HepG2 (cell line): ENCODE data around the gene KRCC1. TPM values are rescaled to one million over a fixed set of nuclear protein-coding genes. Genes with fewer than 3 reads are reported as not detected.

Experiments
- ATAC-seq: fragments of 200-7000 bp; cut with Tn5 transposase; 3 replicates; pipeline ENCODE4 v1.9.1; 2020; ENCODE audit warnings: mild to moderate bottlenecking, moderate library complexity
- BruUV-seq: library from RNA; stranded (reverse); fragments of 400-500 nt; replicated peaks from 2 replicates; lab custom pipeline; 2021; lab: Mats Ljungman, UMichigan
- CTCF ChIA-PET: fragments of 300-600 bp; formaldehyde crosslinking; extraction: SDS; loops from one replicate; lab custom pipeline; 2021; ENCODE audit warnings: low total read pairs, inconsistent platforms, low intra/inter-chr PET ratio; lab: Yijun Ruan, JAX
- POLR2A ChIA-PET: fragments of 350-600 bp; sonication (Branson Sonifier 250); formaldehyde crosslinking; loops from one replicate; lab custom pipeline; 2020; ENCODE audit warnings: antibody characterized with exemption, inconsistent platforms; lab: Yijun Ruan, JAX
- DNase-seq: peaks from one replicate; pipeline ENCODE4 v3.0.0-alpha.2; 2015; ENCODE audit warnings: low spot score
- FAIRE-seq: peaks from 3 replicates; lab custom pipeline; 2011; peaks lifted over from hg19 to GRCh38; lab: Jason Lieb, UNC
- H2AFZ ChIP-seq: one replicate; pipeline ENCODE4 v1.6.1; 2011; ENCODE audit warnings: low read length, inconsistent platforms
- H3K27ac ChIP-seq: fragments of 300-600 bp; 3 replicates; pipeline ENCODE4 v1.8.0; 2011; ENCODE audit warnings: mixed run types, mild to moderate bottlenecking, mixed read lengths, low read length, inconsistent platforms; ENCODE audit not compliant: insufficient read depth; ENCODE audit errors: extremely low read length
- H3K27me3 ChIP-seq, 2 experiments: fragments of 200-600 bp in 1 of 2; 2 replicates in 1 of 2; 3 replicates in 1 of 2; pipeline versions ENCODE4 v1.6.0 to v1.8.0; 2011; ENCODE audit warnings: low read length in 2 of 2, mild to moderate bottlenecking in 2 of 2, moderate library complexity in 2 of 2, inconsistent platforms in 1 of 2; ENCODE audit not compliant: insufficient read depth in 2 of 2, control insufficient read depth in 1 of 2
- H3K36me3 ChIP-seq, 2 experiments: fragments of 200-600 bp in 1 of 2; replicated peaks in 1 of 2; 2 replicates in 1 of 2; 3 replicates in 1 of 2; pipeline versions ENCODE4 v1.5.1 to v1.8.0; 2011; ENCODE audit warnings: low read length in 2 of 2, inconsistent platforms in 1 of 2; ENCODE audit not compliant: insufficient read depth in 2 of 2, control insufficient read depth in 1 of 2
- H3K4me1 ChIP-seq: 2 replicates; pipeline ENCODE4 v1.5.1; 2012; ENCODE audit warnings: low read length, inconsistent platforms; ENCODE audit not compliant: insufficient read depth
- H3K4me2 ChIP-seq: 2 replicates; pipeline ENCODE4 v1.6.0; 2011; ENCODE audit warnings: low read depth, low read length, inconsistent platforms
- H3K4me3 ChIP-seq, 3 experiments: fragments of 200-600 bp in 1 of 3; sonication (generic), shearing (Covaris generic) in 1 of 3; replicated peaks in 1 of 3; 2 replicates each; pipeline ENCODE4 v1.5.1; 2011 to 2016; ENCODE audit warnings: low read length in 3 of 3, inconsistent platforms in 2 of 3, low read depth in 2 of 3, mild to moderate bottlenecking in 2 of 3, control low read depth in 1 of 3, mixed read lengths in 1 of 3; ENCODE audit not compliant: insufficient read depth in 1 of 3
- H3K79me2 ChIP-seq: one replicate; pipeline ENCODE4 v1.6.1; 2011; ENCODE audit warnings: low read length, inconsistent platforms; ENCODE audit not compliant: insufficient read depth
- H3K9ac ChIP-seq: 2 replicates; pipeline ENCODE4 v1.6.0; 2011; ENCODE audit warnings: mild to moderate bottlenecking, low read depth, low read length, inconsistent platforms; ENCODE audit not compliant: insufficient read depth
- H3K9me3 ChIP-seq: 2 replicates; pipeline ENCODE4 v1.5.1; 2012; ENCODE audit warnings: mild to moderate bottlenecking, low read length
- H4K20me1 ChIP-seq: 2 replicates; pipeline ENCODE4 v1.6.0; 2011; ENCODE audit warnings: inconsistent platforms, mild to moderate bottlenecking, low read length, moderate library complexity; ENCODE audit not compliant: insufficient read depth
- EP300 ChIP-seq, 3 experiments: sonication (generic) in 1 of 3; formaldehyde crosslinking in 1 of 3; IDR thresholded peaks; 2 replicates each; pipeline versions ENCODE4 v1.5.1 to v1.6.1; 2011 to 2020; ENCODE audit warnings: low read depth in 2 of 3, low read length in 2 of 3, borderline replicate concordance in 1 of 3, improper control_type of control experiment in 1 of 3, mild to moderate bottlenecking in 1 of 3, missing genetic modification reagents in 1 of 3, moderate library complexity in 1 of 3
- GATAD2A ChIP-seq: IDR thresholded peaks from 2 replicates; pipeline ENCODE4 v1.6.1; 2016
- HNRNPUL1 ChIP-seq: fragments of 200-400 bp; formaldehyde crosslinking; IDR thresholded peaks from 2 replicates; pipeline ENCODE4 v1.6.1; 2017; ENCODE audit warnings: low read depth, mild to moderate bottlenecking, low read length, moderate library complexity
- MYC ChIP-seq: sonication (generic); formaldehyde crosslinking; IDR thresholded peaks from 2 replicates; pipeline ENCODE4 v1.9.0; 2021; ENCODE audit warnings: missing genetic modification reagents, borderline replicate concordance
- NKX3-1 ChIP-seq: sonication (generic); formaldehyde crosslinking; IDR thresholded peaks from 2 replicates; pipeline ENCODE4 v1.5.0; 2020; ENCODE audit warnings: missing genetic modification reagents
- RAD51 ChIP-seq: fragments of 450-650 bp; IDR thresholded peaks from 2 replicates; pipeline ENCODE4 v1.6.1; 2016; ENCODE audit warnings: borderline replicate concordance
- SRF ChIP-seq: IDR thresholded peaks from 2 replicates; pipeline ENCODE4 v1.6.1; 2011; ENCODE audit warnings: mild to moderate bottlenecking, low read depth, low read length, moderate library complexity
- TARDBP ChIP-seq: sonication (generic); formaldehyde crosslinking; IDR thresholded peaks from 2 replicates; pipeline ENCODE4 v1.8.0; 2022; ENCODE audit warnings: mild to moderate bottlenecking, missing genetic modification reagents
- TCF12 ChIP-seq, 2 experiments: fragments of 450-650 bp in 1 of 2; sonication (generic) in 1 of 2; formaldehyde crosslinking in 1 of 2; IDR thresholded peaks; 2 replicates each; pipeline versions ENCODE4 v1.6.1 to v1.8.0; 2017 to 2022; ENCODE audit warnings: antibody characterized with exemption in 1 of 2, mild to moderate bottlenecking in 1 of 2, missing genetic modification reagents in 1 of 2, moderate library complexity in 1 of 2
- ZNF326 ChIP-seq: sonication (generic); formaldehyde crosslinking; IDR thresholded peaks from 2 replicates; pipeline ENCODE4 v1.4.0; 2020; ENCODE audit warnings: missing genetic modification reagents, borderline replicate concordance
- ZNF451 ChIP-seq: sonication (generic); formaldehyde crosslinking; IDR thresholded peaks from 2 replicates; pipeline ENCODE4 v1.5.0; 2020; ENCODE audit warnings: mild to moderate bottlenecking, missing genetic modification reagents
- ZNF460 ChIP-seq: sonication (generic); formaldehyde crosslinking; IDR thresholded peaks from 2 replicates; pipeline ENCODE4 v1.5.1; 2020; ENCODE audit warnings: missing genetic modification reagents, mild to moderate bottlenecking, borderline replicate concordance
- ZNF629 ChIP-seq: sonication (generic); formaldehyde crosslinking; conservative IDR thresholded peaks from 2 replicates; pipeline ENCODE4 v1.5.0; 2020; ENCODE audit warnings: missing genetic modification reagents
- WGBS: methylation state at CpG from one replicate; pipeline ENCODE4 v1.1.6; 2017; ENCODE audit warnings: low lambda C conversion rate; 5-methylcytosine and 5-hydroxymethylcytosine counted together
- in situ Hi-C: cut with HindIII; loops from 2 replicates; pipeline ENCODE4 v1.10.0; 2017; ENCODE audit warnings: low pct_unique_long_range_greater_than_20kb; ENCODE audit not compliant: extremely low pct_ligation_motif_present
- intact Hi-C: fragments of 100-400 bp; cut with micrococcal nuclease; formaldehyde crosslinking; loops from one replicate; pipeline ENCODE4 v1.10.0; 2022; ENCODE audit not compliant: unreplicated experiment
- polyA plus RNA-seq, 8 experiments: library from polyadenylated mRNA; depleted of rRNA in 3 of 8; stranded (reverse) in 7 of 8; unstranded in 1 of 8; fragments of >200 nt; fragmentation: Illumina TruSeq in 4 of 8; extraction: Trizol in 4 of 8; gene quantifications; 2 replicates each; pipeline versions ENCODE4 v1.2.1 to v1.2.3, GENCODE V29; 2011 to 2016; ENCODE audit warnings: low read depth in 4 of 8, missing spikeins in 1 of 8, mixed read lengths in 1 of 8; ENCODE audit not compliant: insufficient read depth in 1 of 8
- total RNA-seq, 5 experiments: library from RNA; depleted of rRNA; stranded (reverse); fragments of >200 nt; fragmentation: Illumina TruSeq; extraction: Trizol; gene quantifications; 2 replicates each; pipeline ENCODE4 v1.2.3, GENCODE V29; 2016; ENCODE audit warnings: low read depth in 1 of 5
- TF ChIP-seq, protein P1 (sequence below): sonication (generic); formaldehyde crosslinking; IDR thresholded peaks from 2 replicates; pipeline ENCODE4 v1.8.1; 2023; ENCODE audit warnings: mild to moderate bottlenecking, missing genetic modification reagents, borderline replicate concordance
- TF ChIP-seq, protein P2 (sequence below): sonication (generic); formaldehyde crosslinking; IDR thresholded peaks from 2 replicates; pipeline ENCODE4 v1.8.1; 2023; ENCODE audit warnings: mild to moderate bottlenecking, missing genetic modification reagents

KRCC1 gene
- total and polyA plus RNA-seq, 2 of the 13 experiments (the other 11 are each of a cell fraction or from before 2014, with no cell fraction given), result 6.5 to 7.7 TPM

DNA sequence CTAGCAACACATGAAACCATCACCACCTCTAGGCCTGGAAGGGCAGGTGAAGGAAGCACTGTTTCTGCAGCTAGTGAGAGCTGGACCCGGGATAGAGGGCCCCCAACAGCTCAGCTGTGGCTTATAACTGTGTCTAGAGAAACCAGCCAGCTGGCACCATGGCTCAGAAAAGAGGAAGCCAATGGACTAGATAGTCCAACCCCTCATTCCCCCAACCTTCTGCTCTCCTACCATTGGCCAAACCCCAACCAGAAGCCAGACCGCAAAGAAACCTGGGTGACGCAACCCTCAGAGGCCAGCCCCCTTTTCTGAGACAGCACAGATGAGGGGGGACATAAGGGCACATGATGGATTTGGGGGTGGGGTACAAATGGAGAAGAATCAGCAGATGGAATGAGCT lies 36.4 kb upstream of the KRCC1 start:
- H3K9ac ChIP-seq, result no peak overlapping the region
- H2AFZ ChIP-seq, result no peak overlapping the region
- no peaks in the 10 kb centered on the region for H3K9me3 ChIP-seq
- no peaks in the 10 kb centered on the region for H3K79me2 ChIP-seq
- FAIRE-seq, result no peak
- intact Hi-C loops, result no loop called here
- H3K36me3 ChIP-seq, result no peaks in the 10 kb centered on the region
- no peaks in the 10 kb centered on the region for H3K4me1 ChIP-seq
- WGBS, result 0% methylated on average over 3 of the region's 3 CpGs
- no peak overlapping the region for H3K4me3 ChIP-seq
- no peaks in the 10 kb centered on the region for H4K20me1 ChIP-seq
- BruUV-seq, result no TSS peak
- ChIA-PET POLR2A (no interaction called here), CTCF (no interaction called here)
- H3K27ac ChIP-seq, result no peak overlapping the region
- no peak overlapping the region for H3K4me2 ChIP-seq
- no peak for DNase-seq
- H3K27me3 ChIP-seq, result peaks cover 1 to 33% of the 10 kb centered on the region in 2 experiments; a peak in 3 of 5 replicates
- TF ChIP-seq TARDBP (no peak), ZNF460 (CRISPR knock-in tag) (no peak), ZNF326 (no peak), HNRNPUL1 (no peak), ZNF629 (CRISPR knock-in tag) (no peak), ZNF451 (CRISPR knock-in tag) (no peak), TCF12 (IDR thresholded peaks at IDR 0.05) (no peak), TCF12 (CRISPR knock-in tag; IDR thresholded peaks at IDR 0.05) (no peak), RAD51 (no peak), GATAD2A (CRISPR knock-in tag) (no peak), MYC (CRISPR knock-in tag) (no peak), SRF (no peak), NKX3-1 (no peak), EP300 (IDR thresholded peaks at IDR 0.05; ENCODE audit: low read depth in 2 of 2, low read length in 2 of 2) (no peak), EP300 (CRISPR knock-in tag; IDR thresholded peaks at IDR 0.05; ENCODE audit: borderline replicate concordance) (no peak)
- TF ChIP-seq, protein P1, sequence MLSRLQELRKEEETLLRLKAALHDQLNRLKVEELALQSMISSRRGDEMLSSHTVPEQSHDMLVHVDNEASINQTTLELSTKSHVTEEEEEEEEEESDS, result no peak
- TF ChIP-seq, protein P2, sequence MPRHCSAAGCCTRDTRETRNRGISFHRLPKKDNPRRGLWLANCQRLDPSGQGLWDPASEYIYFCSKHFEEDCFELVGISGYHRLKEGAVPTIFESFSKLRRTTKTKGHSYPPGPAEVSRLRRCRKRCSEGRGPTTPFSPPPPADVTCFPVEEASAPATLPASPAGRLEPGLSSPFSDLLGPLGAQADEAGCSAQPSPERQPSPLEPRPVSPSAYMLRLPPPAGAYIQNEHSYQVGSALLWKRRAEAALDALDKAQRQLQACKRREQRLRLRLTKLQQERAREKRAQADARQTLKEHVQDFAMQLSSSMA, result no peak
- ATAC-seq, result no peak
- in situ Hi-C loops, result no loop called here
